PC-9 (cell line): ENCODE results near the gene TMOD1.

Source experiments
- EZH2 ChIP-seq: fragments of 200-600 bp; sonication (generic); IDR thresholded peaks from 2 replicates; pipeline ENCODE4 v1.8.0; 2017; ENCODE audit warnings: antibody characterized with exemption, low read depth
- TF ChIP-seq, protein P1 (sequence below): fragments of 200-600 bp; sonication (generic); conservative IDR thresholded peaks from 2 replicates; pipeline ENCODE4 v1.6.1; 2017; ENCODE audit warnings: mixed run types, antibody characterized with exemption, mild to moderate bottlenecking, moderate library complexity

DNA sequence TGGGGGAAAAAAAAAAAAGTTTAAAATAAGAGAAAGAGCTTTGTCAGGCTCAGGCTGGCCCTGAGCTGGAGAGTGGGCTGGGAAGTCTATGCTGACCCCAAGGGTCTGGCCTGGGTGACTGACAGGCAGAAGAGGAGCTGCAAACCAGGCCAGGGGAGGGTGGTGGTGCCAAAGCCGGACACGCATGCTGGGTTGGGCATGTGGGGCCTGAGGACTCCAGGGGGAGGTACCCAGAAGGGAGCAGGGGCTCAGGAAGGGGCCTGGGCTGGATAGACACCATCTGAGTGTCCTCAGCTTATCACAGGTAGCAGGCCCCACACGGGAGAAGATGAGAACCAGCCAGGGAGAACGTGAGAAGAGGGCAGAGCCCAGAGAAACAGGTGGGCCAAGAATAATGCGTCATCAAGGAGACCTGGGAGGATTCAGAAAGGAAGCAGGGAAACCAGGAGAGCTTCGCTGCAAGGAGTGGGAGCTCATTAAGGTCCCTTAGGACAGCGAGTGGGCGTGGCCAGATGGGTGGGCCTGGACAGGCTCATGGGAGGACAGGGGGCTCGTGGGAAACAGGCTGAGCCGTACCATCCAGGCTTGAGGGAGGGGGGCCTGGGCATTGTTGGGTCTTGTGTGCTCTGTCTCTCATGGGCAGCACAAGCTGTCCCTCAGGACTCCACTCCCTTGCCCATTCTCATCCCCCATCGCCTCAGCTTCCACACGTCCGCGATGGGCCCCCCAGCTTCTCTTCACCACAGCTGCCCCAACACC is 16.0 kb downstream of the TMOD1 start:
- no peak for TF ChIP-seq EZH2
- TF ChIP-seq, protein P1, sequence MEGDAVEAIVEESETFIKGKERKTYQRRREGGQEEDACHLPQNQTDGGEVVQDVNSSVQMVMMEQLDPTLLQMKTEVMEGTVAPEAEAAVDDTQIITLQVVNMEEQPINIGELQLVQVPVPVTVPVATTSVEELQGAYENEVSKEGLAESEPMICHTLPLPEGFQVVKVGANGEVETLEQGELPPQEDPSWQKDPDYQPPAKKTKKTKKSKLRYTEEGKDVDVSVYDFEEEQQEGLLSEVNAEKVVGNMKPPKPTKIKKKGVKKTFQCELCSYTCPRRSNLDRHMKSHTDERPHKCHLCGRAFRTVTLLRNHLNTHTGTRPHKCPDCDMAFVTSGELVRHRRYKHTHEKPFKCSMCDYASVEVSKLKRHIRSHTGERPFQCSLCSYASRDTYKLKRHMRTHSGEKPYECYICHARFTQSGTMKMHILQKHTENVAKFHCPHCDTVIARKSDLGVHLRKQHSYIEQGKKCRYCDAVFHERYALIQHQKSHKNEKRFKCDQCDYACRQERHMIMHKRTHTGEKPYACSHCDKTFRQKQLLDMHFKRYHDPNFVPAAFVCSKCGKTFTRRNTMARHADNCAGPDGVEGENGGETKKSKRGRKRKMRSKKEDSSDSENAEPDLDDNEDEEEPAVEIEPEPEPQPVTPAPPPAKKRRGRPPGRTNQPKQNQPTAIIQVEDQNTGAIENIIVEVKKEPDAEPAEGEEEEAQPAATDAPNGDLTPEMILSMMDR: no peak
